Measurements from ENCODE around the gene HECTD4. TPM values are rescaled to one million over a fixed set of nuclear protein-coding genes. Genes with fewer than 3 reads are reported as not detected.

HECTD4 gene
- total RNA-seq, 1 experiment from 2014 or later, result 30.0 TPM

DNA sequence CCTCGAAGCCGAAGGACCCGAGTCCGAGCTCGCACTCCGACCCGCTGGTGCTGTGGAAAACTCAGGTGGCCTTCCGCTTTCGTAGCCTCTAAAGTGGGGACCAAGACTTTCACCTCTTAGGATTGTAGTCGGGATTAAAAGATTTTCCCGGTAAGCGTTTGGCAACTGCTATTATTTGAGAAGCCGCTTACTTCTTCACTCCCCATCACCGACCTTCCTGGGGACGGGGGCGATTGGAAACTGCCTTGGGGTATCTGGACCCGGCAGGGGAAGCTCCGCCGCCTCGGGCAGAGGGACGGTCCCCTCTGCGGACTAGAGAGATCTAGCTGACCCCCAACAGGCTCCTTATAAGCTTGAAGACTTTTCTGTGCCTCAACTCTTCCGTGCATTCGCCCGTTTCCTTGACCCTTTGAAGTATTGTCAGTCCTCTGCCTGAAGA is 256.2 kb downstream of the HECTD4 start:
- no peaks in the 10 kb centered on the region for H3K9me3 Mint-ChIP-seq
- Histone ChIP-seq H3K23ac (ENCODE audit: insufficient read length, low read depth, low read length) (no peak overlapping the region), H3K9ac (ENCODE audit: extremely low read depth, insufficient read length, low read length) (peak overlapping the region; percentile 68), H3K18ac (ENCODE audit: insufficient read length, low read depth, low read length) (no peak overlapping the region), H3K79me1 (ENCODE audit: insufficient read depth, low read depth, low read length, poor library complexity, severe bottlenecking) (no peaks in the 10 kb centered on the region), H3K4me1 (ENCODE audit: insufficient read depth, low read length) (no peaks in the 10 kb centered on the region), H3K14ac (ENCODE audit: insufficient read depth, low read length) (no peak overlapping the region; the same call in 1 of the 2 replicates), H3T11ph (ENCODE audit: low read length) (no peak overlapping the region), H3K27ac (ENCODE audit: insufficient read length, low read depth, low read length) (no peak overlapping the region), H2BK12ac (ENCODE audit: insufficient read length, low read depth, low read length) (no peak overlapping the region), H4K91ac (ENCODE audit: insufficient read length, low read depth, low read length) (no peak overlapping the region), H3K56ac (ENCODE audit: insufficient read length, low read depth, low read length) (no peak overlapping the region), H3K23me2 (ENCODE audit: insufficient read length, low read depth, low read length, poor library complexity, severe bottlenecking) (peaks cover 8% of the 10 kb centered on the region), H2BK5ac (ENCODE audit: insufficient read length, low read length) (no peak overlapping the region), H3K9me3 (ENCODE audit: control insufficient read depth, low read depth, low read length) (no peaks in the 10 kb centered on the region), H2AFZ (ENCODE audit: low read length) (no peak overlapping the region), H2BK120ac (ENCODE audit: low read depth, low read length, poor library complexity, severe bottlenecking) (no peak overlapping the region), H4K20me1 (ENCODE audit: control insufficient read depth, insufficient read depth, insufficient read length) (no peaks in the 10 kb centered on the region), H3K27me3 (ENCODE audit: insufficient read depth, low read length) (no peaks in the 10 kb centered on the region), H2BK15ac (ENCODE audit: low read depth, low read length) (no peak overlapping the region), H3K4me2 (ENCODE audit: insufficient read depth, insufficient read length, low read length) (peak overlapping the region; percentile 88), H4K8ac (replicated peaks; ENCODE audit: insufficient read length, low read depth, low read length) (no peak overlapping the region), H3K79me2 (ENCODE audit: insufficient read depth, low read length) (no peaks in the 10 kb centered on the region; the same call in 1 of the 2 replicates), H3K4ac (ENCODE audit: low read depth, low read length) (no peak overlapping the region), H4K5ac (ENCODE audit: insufficient read length, low read depth, low read length) (no peak overlapping the region), H2BK20ac (ENCODE audit: low read depth, low read length, poor library complexity, severe bottlenecking) (no peak overlapping the region), H2AK5ac (ENCODE audit: insufficient read length, low read length) (no peak overlapping the region)
- H3K4me1 Mint-ChIP-seq, result peaks cover 25 to 27% of the 10 kb centered on the region in 2 experiments
- no peak overlapping the region for H3K27ac Mint-ChIP-seq
- TF ChIP-seq, protein P1, sequence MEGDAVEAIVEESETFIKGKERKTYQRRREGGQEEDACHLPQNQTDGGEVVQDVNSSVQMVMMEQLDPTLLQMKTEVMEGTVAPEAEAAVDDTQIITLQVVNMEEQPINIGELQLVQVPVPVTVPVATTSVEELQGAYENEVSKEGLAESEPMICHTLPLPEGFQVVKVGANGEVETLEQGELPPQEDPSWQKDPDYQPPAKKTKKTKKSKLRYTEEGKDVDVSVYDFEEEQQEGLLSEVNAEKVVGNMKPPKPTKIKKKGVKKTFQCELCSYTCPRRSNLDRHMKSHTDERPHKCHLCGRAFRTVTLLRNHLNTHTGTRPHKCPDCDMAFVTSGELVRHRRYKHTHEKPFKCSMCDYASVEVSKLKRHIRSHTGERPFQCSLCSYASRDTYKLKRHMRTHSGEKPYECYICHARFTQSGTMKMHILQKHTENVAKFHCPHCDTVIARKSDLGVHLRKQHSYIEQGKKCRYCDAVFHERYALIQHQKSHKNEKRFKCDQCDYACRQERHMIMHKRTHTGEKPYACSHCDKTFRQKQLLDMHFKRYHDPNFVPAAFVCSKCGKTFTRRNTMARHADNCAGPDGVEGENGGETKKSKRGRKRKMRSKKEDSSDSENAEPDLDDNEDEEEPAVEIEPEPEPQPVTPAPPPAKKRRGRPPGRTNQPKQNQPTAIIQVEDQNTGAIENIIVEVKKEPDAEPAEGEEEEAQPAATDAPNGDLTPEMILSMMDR (conservative IDR thresholded peaks at IDR 0.05), result no peak
- H3K36me3 Mint-ChIP-seq (ENCODE audit: insufficient read depth in 1 of 3, low read depth in 3 of 3), result no peaks in the 10 kb centered on the region
- peak; percentile 27 for DNase-seq
- no peaks in the 10 kb centered on the region for H3K27me3 Mint-ChIP-seq (ENCODE audit: low read depth)
- peak overlapping the region; percentile 83 to 89 for H3K4me3 Mint-ChIP-seq
- WGBS (ENCODE audit: extremely low coverage, insufficient read length, low lambda C conversion rate), result no CpG with 5 or more reads among the region's 25 CpGs

Data from H9 (cell line).